ENCODE results near the gene DCANP1.

DCANP1 gene

DNA sequence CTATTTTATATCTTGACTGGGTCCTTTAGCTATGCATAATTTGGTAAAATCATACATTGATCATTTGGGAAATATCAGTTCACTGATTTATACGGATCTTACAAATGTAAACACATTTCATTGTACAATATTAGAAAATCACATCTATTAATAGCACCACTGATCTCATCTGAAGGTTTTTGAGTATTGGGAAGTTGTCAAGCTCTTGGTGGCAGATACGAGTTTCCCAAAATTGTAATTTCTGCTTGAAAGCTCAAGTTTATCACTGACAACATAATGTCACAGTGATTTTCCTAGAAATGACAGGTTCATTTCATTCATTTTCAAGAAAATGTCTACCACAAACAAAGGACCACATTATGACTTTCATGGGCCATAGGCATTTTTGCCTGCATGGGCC, 45.1 kb downstream of the DCANP1 start:
- Mint-ChIP-seq H3K27ac (no peak overlapping the region), H3K36me3 (ENCODE audit: low read depth) (peaks cover under 1% of the 10 kb centered on the region), H3K4me1 (peaks cover 24% of the 10 kb centered on the region), H3K9me3 (no peaks in the 10 kb centered on the region), H3K4me3 (no peak overlapping the region), H3K27me3 (peaks cover 4% of the 10 kb centered on the region)
- ATAC-seq (no peak), DNase-seq (no peak)

DNA sequence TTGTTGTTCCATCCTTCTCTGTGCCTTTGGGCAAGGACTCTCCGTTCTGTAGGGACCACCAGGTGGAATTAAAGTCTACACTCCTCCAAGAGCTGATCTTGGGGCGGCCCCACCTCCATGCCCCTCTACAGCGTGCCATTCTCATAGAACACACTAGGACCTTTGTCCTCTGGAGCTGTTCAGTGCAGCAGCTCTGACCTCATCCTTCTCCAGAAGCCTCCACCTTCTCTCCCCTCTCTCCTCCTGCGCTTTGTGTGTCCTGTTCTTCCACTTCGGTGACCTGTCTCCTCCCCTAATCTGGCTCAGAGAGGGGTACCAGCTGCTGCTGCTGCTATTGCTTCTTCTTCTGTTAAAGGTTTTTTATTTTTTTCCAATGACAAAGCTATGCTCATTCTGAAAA, 46.3 kb downstream of the DCANP1 start:
- Mint-ChIP-seq H3K4me3 (no peak overlapping the region), H3K27me3 (peaks cover 4% of the 10 kb centered on the region), H3K9me3 (no peaks in the 10 kb centered on the region), H3K36me3 (ENCODE audit: low read depth) (peaks cover 2% of the 10 kb centered on the region), H3K4me1 (peaks cover 36% of the 10 kb centered on the region), H3K27ac (no peak overlapping the region)
- no peak for DNase-seq
- no peak for ATAC-seq

DNA sequence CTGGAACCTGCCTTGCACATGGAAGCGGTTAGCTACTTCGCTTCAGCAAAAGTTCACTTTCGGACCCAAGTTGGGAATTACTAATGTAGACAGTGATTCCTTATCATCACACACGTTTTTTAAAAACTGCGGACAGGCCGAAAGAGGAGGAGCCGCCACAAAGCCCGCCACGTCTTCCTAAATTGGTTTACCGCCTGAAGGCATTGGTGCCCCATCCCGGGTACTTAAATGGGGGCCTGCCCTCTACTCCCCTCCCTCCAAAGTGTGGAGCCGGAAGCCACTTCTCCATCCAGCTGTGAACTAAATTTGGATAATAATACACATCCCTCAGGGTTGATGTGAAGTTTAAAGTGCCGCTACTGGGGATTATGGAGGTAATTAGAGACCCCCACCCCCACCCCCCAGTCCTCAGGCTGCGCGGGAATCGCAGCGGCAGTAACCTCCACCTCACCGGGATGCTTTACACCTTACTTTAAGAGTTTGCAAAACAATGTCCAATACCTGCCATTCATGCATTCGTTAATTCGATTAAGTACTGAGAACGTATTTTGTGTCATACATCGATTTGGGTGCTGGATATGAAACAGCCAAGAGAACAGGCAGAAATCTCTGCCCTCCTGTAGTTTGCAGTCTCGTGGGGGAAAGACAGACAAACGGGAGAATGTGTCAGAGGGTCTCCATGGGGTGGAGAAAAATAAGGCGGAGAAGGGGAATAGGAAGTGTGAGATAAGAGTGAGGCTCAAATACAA, 47.2 kb downstream of the DCANP1 start:
- H3K4me1 Mint-ChIP-seq: peaks cover 43% of the 10 kb centered on the region
- DNase-seq (no peak), ATAC-seq (no peak)
- no peaks in the 10 kb centered on the region for H3K9me3 Mint-ChIP-seq
- H3K36me3 Mint-ChIP-seq (ENCODE audit: low read depth): peaks cover 6% of the 10 kb centered on the region
- peak overlapping the region; percentile 87 for H3K27ac Mint-ChIP-seq
- peaks cover under 1% of the 10 kb centered on the region for H3K27me3 Mint-ChIP-seq
- peak overlapping the region; percentile 84 for H3K4me3 Mint-ChIP-seq

DNA sequence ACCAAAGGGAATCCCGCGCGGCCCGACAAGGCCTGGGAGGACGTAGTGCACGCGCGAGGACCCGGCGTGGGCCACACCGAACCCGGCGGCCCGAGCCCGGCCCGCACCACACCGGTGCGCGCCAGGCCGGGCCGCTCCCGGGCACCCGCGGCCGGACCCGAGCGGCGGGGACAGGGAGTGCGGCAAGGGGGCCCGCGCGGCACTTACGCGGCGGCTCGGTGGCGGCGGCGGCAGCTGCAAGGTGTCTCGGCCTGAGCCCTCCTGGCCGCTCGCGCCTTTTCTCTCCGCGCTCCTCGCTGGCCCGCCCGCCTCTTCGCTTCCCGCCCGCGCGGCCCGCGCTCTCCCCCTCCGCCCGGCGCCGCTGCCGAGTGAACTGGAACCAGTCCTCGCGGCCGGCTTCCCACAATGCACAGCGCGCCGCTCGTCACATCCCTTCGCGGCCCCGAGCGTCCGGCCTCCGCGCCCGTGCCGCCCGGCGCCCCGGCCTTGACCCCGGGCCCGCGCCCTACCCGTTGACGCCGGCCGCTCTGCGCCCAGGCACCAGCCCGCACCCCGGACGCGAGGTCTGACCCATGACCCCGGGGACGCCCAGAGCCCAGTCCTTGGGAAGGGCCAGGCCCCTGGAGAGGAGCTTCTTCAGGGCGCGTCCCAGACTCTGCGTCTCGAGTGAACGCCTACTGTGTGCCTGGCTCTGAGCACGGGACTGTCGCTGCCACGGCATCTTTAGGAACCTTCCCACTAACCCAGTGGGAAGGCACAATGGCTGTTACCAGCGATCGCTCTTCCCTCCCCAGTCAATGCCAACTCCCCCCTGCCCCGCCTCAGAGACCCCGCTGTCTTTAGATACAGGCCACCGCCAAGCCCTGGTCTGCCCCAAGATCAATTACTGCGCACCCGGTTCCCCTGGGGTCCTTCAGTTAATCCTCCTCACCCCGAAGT, 48.0 kb downstream of the DCANP1 start, which contains the start of gene MACROH2A1:
MACROH2A1 (minus strand) TSS at position 377 of the 939 bp plus-strand sequence. CDS start 10,138 bp downstream, outside the sequence.
- Mint-ChIP-seq H3K9me3 (no peaks in the 10 kb centered on the region), H3K27me3 (no peaks in the 10 kb centered on the region), H3K4me3 (peak within 1 kb of the TSS; percentile 88), H3K27ac (peak within 1 kb of the TSS; percentile 87), H3K36me3 (ENCODE audit: low read depth) (peaks cover 11% of the 10 kb centered on the region), H3K4me1 (peaks cover 52% of the 10 kb centered on the region)
- ATAC-seq: peak; percentile 88
- peak; percentile 87 for DNase-seq

DNA sequence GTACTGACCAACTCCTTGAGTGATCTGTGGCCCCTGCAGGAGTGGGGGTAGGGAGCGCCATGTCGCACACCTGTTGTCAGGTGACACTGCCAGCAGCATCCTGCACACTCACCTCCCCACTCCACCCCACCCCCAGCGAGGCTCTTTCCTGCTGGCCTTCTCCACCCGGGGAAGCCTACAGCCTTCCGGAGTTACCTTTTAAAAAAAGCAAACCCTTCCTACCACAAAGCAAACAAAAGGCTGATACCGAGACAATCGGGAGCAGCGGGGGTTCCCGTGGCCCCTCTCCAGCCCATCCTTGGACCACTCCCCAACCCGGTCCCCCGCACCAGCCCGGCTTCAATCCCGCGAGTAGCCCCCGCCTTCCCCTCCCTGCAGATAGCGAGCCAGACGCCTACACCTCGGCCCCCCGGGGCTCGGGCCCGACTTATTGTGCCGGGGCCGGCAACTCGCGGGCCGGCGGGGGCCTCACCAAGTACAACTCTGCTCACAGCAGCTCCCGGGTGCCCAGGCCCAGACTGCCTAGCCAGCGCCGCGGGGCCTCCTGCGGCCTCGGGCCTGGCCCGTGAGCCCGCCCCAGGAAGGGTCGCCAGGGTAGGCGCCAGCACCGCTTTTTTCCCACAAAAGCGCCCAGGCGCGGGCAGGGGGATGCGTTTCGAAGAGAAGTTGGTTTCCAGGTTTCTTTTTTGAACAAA, 48.8 kb downstream of the DCANP1 start:
- no peaks in the 10 kb centered on the region for H3K27me3 Mint-ChIP-seq
- no peaks in the 10 kb centered on the region for H3K9me3 Mint-ChIP-seq
- peak overlapping the region; percentile 88 for H3K4me3 Mint-ChIP-seq
- peaks cover 11% of the 10 kb centered on the region for H3K36me3 Mint-ChIP-seq (ENCODE audit: low read depth)
- peaks cover 60% of the 10 kb centered on the region for H3K4me1 Mint-ChIP-seq
- DNase-seq (peak; percentile 45), ATAC-seq (peak; percentile 33)
- H3K27ac Mint-ChIP-seq: peak overlapping the region; percentile 55

DNA sequence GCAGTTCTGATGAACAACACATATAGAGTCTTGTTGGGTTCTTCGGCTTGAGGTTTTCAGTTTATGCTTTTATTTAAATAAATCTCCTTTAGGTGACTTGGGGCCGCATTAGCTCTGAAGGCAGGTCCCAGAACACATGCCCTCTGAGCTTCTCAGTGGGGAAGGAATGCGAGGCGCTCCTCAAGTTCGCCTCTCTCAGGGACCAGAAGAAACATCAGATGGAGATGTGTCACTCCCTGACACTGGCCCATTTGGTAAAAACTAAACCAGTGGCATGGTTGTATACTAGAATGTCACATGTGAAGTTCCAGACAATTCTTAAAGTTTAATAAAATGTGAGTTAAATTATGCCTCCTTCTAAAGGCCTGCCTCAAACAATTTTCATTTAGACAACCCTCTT, 50.1 kb downstream of the DCANP1 start:
- DNase-seq (no peak), ATAC-seq (no peak)
- H3K9me3 Mint-ChIP-seq: no peaks in the 10 kb centered on the region
- peaks cover 72% of the 10 kb centered on the region for H3K4me1 Mint-ChIP-seq
- H3K27me3 Mint-ChIP-seq: no peaks in the 10 kb centered on the region
- peaks cover 22% of the 10 kb centered on the region for H3K36me3 Mint-ChIP-seq (ENCODE audit: low read depth)
- peak overlapping the region; percentile 88 for H3K4me3 Mint-ChIP-seq
- H3K27ac Mint-ChIP-seq: peak overlapping the region; percentile 55

DNA sequence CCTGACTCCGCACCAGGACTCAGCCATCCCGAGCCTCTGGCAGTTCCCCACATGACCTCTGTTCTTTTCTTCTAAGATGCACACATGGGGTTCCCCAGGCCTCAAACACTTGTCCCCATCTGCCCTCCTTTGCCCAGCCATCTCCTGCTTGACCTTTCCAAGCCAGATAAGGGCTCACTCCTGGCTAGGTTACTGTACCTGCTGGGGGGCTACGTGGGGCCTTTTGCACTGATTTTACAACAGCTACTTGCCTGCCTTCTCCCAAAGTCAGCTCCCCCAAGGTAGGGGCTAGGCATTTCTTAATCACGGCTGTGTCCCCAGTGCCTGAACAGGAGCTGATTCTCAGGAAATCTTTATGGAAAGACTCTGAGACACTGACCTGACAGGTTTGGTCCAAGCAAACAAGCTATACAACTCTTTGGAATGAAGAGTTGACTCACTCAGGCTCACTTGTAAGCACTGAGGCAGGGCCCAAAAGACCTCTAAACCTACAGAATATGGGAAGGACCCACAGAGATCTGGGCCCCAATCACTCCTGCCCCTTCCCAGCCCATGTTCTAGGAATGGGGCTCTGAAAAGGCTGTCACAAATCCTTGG, 50.6 kb downstream of the DCANP1 start:
- no peaks in the 10 kb centered on the region for H3K27me3 Mint-ChIP-seq
- ATAC-seq (no peak), DNase-seq (no peak)
- H3K4me1 Mint-ChIP-seq: peaks cover 77% of the 10 kb centered on the region
- peaks cover 25% of the 10 kb centered on the region for H3K36me3 Mint-ChIP-seq (ENCODE audit: low read depth)
- no peaks in the 10 kb centered on the region for H3K9me3 Mint-ChIP-seq
- no peak overlapping the region for H3K27ac Mint-ChIP-seq
- no peak overlapping the region for H3K4me3 Mint-ChIP-seq

DNA sequence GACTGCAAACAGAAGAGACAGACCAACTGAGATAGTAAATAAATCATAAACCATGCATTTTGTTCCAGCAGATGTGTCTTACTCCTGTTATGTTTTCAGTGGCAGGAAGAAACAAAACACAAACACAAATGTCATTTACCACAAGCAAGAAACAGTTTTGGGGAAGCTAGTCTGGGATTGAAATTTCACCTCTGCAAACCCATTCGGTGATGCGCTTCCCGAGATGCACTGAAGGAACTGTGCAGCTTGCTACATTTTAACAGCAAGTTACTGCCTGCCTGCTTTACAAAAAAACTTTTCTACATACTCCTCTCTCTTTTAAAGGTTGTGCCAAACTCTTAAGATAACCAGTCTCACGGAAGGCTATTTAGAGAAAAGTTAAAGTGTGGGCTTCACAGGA, 51.3 kb downstream of the DCANP1 start:
- peaks cover 25% of the 10 kb centered on the region for H3K36me3 Mint-ChIP-seq (ENCODE audit: low read depth)
- H3K4me3 Mint-ChIP-seq: no peak overlapping the region
- H3K4me1 Mint-ChIP-seq: peaks cover 79% of the 10 kb centered on the region
- no peak overlapping the region for H3K27ac Mint-ChIP-seq
- no peak for ATAC-seq
- H3K9me3 Mint-ChIP-seq: no peaks in the 10 kb centered on the region
- no peak for DNase-seq
- H3K27me3 Mint-ChIP-seq: no peaks in the 10 kb centered on the region

DNA sequence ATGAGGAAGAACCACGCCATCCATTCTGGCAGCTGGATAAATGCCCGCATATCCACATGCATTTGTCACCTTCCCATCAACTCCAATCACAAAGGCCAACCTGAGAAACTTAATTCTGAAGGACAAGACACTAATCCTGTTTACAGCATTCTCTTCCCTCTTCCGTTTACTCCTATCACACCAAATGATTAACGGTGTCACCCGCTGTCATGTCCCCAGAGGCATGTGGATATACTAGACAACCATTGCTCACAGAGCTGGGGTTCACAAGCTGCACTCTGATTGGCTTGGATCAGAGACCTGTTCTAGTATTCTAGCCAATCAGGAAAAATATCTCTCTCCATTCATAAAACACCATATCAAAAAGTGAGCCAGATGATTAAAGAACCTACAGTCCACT, 51.7 kb downstream of the DCANP1 start:
- Mint-ChIP-seq H3K4me3 (no peak overlapping the region), H3K36me3 (ENCODE audit: low read depth) (peaks cover 25% of the 10 kb centered on the region), H3K27ac (no peak overlapping the region), H3K4me1 (peaks cover 77% of the 10 kb centered on the region), H3K27me3 (no peaks in the 10 kb centered on the region), H3K9me3 (no peaks in the 10 kb centered on the region)
- no peak for ATAC-seq
- no peak for DNase-seq
